ENCODE data around the gene PLCL1.
A peak's percentile ranks its signal among the peaks of the same experiment; 100 is the strongest.

Gene PLCL1

DNA sequence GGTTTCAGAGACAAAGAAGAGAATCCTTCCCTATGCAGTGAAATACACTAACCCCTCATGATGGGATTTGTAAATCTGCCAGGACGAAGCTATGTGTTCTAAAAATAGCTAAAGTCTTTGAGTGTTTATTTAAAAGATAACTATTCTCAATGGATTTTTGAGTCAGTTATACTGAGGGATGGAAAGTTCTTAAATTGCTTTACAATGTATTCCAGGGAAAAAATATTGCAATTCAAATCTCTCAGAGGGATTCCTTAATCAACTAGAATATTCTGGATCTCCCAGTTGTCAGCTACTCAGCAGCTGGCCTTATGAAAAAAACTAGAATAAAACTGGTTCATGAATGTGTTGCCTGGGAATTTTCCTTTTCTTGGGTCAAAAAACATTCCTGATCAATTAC lies 312.4 kb downstream of the PLCL1 start:
- no peak for DNase-seq (ENCODE audit: low read depth in 2 of 2)

DNA sequence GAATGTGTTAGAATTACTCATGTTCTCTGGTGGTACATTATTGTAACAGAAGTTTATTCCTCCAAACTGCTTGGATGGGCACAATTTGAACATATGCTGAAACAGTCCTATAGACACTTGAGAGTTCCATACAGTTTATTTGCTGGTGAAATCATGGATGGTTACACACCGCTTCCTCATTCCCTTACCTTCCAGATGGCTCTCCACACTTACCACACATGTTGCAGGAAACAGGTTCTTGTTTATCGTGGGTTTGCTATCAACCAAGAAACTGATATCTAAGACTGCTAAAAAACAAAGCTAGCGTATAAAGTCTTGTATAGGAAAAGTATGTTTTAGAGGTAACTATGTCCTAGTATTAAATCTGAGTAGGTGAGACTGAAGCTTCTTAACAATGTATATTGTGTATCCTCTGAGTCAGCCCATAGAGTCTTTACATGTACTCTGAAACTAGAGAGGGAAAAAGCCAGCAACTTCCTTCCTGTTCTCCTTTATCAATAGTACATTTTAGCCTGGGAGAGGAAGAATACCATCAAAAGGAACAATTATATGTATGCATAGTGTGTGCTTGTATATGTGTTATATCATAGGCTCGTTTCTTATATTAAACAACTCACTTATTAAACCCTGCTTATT lies 313.1 kb downstream of the PLCL1 start:
- no peak for DNase-seq (ENCODE audit: low read depth in 2 of 2)

DNA sequence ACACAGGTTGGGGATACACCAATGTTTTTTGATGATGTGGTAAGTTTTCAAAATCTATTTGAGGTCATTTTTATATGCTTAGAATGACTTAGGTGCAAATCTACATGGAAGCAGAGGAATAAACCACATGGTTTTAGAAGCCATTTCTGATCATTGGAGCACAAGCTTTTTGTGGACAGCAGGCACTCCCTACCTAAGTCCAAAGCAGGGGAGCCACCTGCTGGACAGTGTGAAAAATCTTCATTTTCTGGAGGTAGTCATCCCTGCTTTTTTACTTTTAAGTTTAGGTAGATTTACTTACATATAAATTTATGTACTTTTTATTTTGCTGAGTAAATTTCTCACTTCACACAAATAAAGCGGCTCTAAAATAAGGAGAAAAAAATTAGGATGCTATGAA lies 323.2 kb downstream of the PLCL1 start:
- peak in 1 of 2 donors; percentile 23 for DNase-seq (ENCODE audit: low read depth in 2 of 2)

DNA sequence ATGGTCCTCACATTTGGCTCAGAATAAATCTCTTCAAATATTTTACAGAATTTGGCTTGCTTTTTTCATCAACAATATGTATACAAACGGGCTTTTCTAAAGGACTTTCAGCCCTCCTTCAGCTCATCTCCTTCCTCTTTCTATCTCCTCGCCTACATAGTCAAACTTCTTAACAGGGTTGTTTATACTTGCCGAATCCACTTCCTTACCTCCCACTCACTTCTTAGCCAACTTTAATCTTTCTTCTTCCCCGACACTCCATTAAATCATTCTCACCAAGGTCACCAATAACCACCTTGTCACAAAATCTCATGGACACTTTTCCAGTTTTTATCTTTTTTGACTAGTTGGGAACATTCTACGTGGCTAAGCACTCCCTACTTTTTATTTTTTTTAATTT lies 325.2 kb downstream of the PLCL1 start:
- DNase-seq (ENCODE audit: low read depth in 2 of 2), result no peak

DNA sequence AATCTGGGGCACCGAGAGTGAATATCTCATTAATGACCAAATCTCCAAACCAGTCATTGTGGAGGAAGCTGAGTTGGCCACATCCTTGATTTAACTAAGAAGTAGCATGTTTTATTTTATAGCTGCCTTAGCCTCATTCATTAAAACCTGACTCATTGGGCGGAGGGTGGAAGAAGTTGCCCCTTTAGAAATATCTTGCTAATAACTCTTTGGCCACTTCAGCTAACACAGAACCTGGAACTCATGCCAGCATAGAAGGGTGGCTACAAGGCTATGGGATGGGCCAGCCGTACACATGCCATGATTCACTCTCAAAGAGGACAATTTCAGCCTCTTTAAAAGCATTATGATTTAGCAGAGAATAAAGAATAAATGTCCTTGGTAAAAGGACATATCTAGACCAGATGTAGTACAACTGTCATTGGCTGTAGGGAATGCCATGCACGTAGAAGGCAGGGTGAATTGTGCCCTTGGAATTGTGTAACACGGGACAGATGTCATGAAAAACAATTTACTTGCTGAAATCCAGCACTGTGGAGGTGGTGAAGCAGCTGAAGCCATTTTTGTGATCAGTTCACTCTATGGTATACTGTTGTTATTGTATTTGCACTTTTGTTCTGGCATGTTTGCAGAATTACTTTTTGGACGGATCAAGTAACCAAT lies 330.0 kb downstream of the PLCL1 start:
- no peak for DNase-seq (ENCODE audit: low read depth in 2 of 2)

DNA sequence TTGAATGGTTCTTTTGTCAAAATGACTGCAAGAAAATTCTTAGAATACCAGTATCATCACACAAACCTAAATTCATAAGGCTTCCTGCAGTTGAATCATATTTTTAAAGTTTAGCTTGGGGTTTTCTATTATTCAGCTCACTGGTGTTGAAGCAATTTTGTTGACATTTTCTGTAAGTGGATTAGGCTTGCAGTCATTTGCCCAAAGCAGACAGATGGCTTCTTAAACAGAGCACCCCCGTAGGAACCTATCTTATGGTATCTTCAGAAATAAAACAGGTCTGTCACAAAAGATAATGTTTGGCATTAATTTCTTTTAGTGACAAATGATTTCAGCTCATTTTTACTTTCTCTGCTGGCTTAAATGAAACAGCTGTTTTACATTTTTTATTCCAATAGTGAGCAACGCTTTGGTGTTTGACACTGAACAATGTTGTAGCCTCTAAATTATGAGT lies 331.1 kb downstream of the PLCL1 start:
- no peak for DNase-seq (ENCODE audit: low read depth in 2 of 2)

- DNase-seq (ENCODE audit: low read depth in 2 of 2), result no peak
Observed at GRCh38 chr2:198136142-198136541, 331.7 kb downstream of the PLCL1 start.

DNA sequence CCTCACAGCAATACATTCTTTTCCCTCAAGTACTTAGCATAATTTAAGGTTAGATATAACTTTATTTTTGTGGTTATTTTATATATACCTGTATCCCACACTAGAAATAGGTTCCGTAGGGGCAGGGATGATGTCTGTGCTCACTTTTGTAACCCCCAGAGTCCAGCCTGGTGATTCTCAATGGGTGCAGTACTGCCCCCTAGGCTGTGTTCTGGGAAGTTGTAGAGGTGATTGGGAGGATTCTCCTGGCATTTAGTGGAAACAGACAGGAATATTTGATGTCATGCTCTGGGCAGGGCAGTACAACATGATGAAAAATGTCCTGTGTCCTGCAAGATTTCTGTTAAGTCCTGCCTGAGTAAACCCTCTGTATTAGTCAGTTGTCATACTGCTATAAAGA lies 333.3 kb downstream of the PLCL1 start:
- DNase-seq (ENCODE audit: low read depth in 2 of 2), result no peak

- no peak for DNase-seq (ENCODE audit: low read depth in 2 of 2)
Observed at GRCh38 chr2:198141726-198142125, 337.3 kb downstream of the PLCL1 start.

GRCh38 chr2:198143156-198143555 lies 338.8 kb downstream of the PLCL1 start:
- no peak for DNase-seq (ENCODE audit: low read depth in 2 of 2)

GRCh38 chr2:198143793-198144192 lies 339.4 kb downstream of the PLCL1 start:
- DNase-seq (ENCODE audit: low read depth in 2 of 2), result no peak

DNA sequence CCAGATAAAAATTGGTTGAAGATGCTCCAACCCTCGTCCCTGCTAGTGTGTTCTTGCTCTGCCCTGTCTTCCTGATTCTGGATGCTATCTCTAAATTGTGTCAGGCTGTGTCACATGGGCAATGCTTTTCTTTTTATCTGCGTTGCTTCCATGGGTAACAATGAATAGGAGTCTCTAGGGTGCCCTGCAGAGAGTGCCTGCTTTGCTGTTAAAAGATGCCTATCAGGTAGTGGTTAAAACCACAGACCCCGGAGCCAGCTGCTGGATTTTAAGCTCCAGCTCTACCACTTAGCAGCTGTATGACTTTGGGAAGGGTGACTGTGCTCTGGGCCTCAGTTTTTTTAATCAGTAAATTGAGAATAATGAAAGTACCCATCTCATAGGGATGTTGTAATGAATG lies 340.3 kb downstream of the PLCL1 start:
- DNase-seq (ENCODE audit: low read depth in 2 of 2), result no peak

DNA sequence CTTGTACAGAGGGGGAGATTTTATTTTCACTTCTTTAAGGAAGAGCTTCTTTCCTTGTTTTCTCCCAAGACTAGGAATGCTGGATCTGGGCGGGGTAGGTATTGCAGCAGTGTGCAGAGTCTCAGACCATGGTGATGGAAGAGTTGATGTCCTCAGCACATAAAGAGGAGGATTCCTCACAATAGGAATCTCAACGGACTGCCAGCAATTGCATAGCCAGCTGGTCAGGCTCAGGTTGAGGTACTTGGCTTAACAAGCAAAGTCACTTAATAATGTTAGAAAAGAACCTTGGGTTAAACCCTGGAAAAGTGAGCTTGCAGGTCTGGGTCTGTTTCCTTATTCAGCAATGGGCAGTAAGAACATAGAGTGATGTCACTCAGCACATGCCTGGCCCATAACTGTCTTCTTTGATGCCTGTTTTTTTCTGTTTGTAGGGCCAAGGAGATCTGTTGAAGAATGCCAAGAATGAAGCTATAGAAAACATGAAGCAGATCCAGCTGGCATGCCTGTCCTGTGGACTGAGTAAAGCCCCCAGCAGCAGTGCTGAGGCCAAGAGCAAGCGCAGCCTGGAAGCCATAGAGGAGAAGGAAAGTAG lies 342.1 kb downstream of the PLCL1 start:
- DNase-seq (ENCODE audit: low read depth in 2 of 2), result no peak

DNA sequence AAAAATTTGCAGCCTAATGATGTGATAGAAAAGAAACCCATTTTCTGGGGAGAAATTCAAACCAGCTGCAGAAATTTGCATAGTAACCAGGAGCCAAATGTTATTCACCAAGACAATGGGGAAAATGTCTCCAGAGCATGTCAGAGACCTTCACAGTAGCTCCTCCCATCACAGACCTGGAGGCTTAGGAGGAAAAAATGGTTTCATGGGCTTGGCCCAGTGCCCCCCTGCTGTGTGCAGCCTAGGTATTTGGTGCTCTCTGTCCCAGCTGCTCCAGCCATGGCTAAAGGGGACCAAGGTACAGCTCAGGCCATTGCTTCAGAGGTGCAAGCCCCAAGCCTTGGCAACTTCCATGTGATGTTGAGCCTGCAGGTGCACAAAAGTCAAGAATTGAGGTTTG lies 352.9 kb downstream of the PLCL1 start:
- DNase-seq (ENCODE audit: low read depth in 2 of 2), result no peak

- no peak for DNase-seq (ENCODE audit: low read depth in 2 of 2)
Observed at GRCh38 chr2:198161151-198161550, 356.8 kb downstream of the PLCL1 start.

- DNase-seq (ENCODE audit: low read depth in 2 of 2), result no peak
Observed at GRCh38 chr2:198162276-198162675, 357.9 kb downstream of the PLCL1 start.

DNA sequence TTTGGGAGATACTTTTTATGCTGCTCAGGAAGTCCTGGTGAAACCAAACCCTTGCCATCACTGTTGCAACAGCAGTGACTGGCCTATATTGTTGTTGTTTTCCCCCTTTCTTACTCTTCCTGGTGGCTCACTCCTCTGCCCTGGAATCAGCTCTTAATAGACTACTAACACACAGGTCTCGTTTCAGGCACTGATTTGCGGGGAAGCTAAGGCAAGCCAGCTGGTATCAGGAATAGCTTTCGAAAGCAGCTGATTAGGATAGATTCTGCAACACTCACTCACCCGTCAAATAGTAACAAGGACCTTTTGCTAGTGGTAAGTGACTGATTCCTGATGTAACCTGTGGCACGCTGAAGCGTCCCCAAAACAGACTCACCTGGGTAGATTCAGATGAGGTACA lies 360.4 kb downstream of the PLCL1 start:
- DNase-seq (ENCODE audit: low read depth in 2 of 2), result no peak

GRCh38 chr2:198165289-198165688 lies 360.9 kb downstream of the PLCL1 start:
- DNase-seq (ENCODE audit: low read depth in 2 of 2), result no peak

- DNase-seq (ENCODE audit: low read depth in 2 of 2), result no peak
Observed at GRCh38 chr2:198167346-198167745, 363.0 kb downstream of the PLCL1 start.

GRCh38 chr2:198168651-198169050 lies 364.3 kb downstream of the PLCL1 start:
- DNase-seq (ENCODE audit: low read depth in 2 of 2), result no peak

DNA sequence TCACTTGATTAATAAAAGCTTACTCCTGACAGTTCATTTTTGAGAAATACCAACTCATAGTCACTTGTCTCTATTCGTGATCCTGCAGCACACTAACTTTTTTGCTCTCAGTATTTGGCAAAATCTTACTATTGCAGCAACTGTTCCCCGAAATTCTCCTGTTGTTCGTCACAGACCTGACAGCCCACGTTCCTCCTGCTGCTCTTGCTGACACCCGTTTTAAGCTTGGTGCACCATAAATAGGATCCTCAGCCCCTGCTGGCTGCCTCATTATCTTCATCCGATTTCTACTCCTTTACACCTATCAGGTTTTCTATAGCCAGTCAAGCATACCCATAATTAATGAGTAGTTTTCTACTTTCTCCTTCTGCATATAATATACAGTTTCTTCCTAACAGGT lies 368.8 kb downstream of the PLCL1 start:
- DNase-seq (ENCODE audit: low read depth in 2 of 2), result no peak

DNA sequence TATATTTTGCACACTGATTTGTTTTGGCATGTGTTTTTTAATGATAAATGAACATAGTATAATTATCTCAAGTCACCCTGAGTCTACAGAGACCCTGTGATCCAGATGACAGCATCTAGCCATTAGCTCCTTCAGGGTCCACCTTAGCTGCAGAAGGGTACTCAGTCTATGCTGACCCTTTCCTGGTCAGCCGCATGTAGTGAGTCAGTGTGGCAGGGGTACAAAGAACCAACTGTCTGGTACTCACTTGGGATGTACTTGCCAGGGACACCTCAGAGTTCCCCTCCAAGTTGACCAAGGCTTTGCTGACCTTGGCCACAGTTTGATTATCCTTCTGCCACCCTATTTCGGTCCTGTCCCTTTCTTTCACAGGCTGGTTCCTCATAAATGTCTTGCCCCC lies 369.5 kb downstream of the PLCL1 start:
- DNase-seq (ENCODE audit: low read depth in 2 of 2), result no peak

DNA sequence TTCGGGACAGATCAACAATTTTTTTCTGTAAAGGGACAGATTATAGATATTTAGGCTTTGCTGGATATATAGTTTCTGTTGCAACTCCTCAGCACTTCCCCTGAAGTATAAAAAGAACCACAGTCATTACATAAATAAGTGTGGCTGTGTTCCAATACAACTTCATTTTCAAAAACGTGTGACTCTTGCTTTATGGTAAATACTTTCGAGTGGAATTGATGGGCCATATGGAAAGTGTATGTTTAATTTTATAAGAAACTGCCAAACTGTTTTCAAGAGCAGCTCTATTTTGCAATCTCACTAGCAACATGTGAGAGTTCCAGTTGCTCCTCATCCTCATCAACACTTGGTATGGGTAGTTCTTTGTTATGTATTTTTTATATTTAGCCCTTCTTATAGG lies 370.9 kb downstream of the PLCL1 start:
- DNase-seq (ENCODE audit: low read depth in 2 of 2), result no peak

All from activated CD8-positive, alpha-beta memory T cell treated with anti-CD3 and anti-CD28 coated beads for 4 hours (primary cell).